ENCODE results near the gene STIMATE.

STIMATE gene

GRCh38 chr3:52791366-52791765 is 106.0 kb downstream of the STIMATE start:
- Histone ChIP-seq H3K36me3 (ENCODE audit: control insufficient read depth in 5 of 5, insufficient read depth in 5 of 5, low read length in 5 of 5) (no peaks in the 10 kb centered on the region), H3K9ac (ENCODE audit: low read length in 5 of 5) (no peak overlapping the region), H3K4me3 (ENCODE audit: low read depth in 1 of 5, low read length in 5 of 5) (no peak overlapping the region), H3K27ac (ENCODE audit: low read depth, low read length) (no peak overlapping the region), H3K4me1 (ENCODE audit: control insufficient read depth in 5 of 5, insufficient read depth in 5 of 5, low read length in 5 of 5) (peaks cover 0 to 9% (median 6%) of the 10 kb centered on the region in 5 donors), H3K9me3 (ENCODE audit: control insufficient read depth in 5 of 5, low read length in 5 of 5) (no peaks in the 10 kb centered on the region), H3K27me3 (ENCODE audit: control insufficient read depth in 5 of 5, insufficient read depth in 4 of 5, low read length in 5 of 5) (peaks cover 0 to 4% (median 2%) of the 10 kb centered on the region in 5 donors)

DNA sequence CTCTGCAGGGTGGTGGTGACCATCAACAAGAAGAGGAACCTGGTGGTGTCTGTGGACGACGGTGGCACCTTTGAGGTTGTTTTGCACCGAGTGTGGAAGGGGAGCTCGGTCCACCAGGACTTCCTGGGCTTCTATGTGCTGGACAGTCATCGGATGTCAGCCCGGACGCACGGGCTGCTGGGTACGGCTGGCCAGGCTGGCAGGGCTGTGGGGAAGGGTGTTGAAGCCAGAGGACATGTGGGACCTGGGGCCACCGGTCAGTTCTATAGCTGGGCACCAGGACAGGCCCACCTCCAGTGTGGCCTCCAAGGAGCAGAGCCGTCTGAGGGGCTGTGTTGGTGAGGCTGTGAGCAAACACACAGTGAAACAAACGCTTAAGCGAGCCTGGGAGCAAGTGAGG is 106.6 kb downstream of the STIMATE start:
- H3K9me3 ChIP-seq (ENCODE audit: control insufficient read depth in 5 of 5, low read length in 5 of 5) = no peaks in the 10 kb centered on the region
- no peaks in the 10 kb centered on the region for H3K36me3 ChIP-seq (ENCODE audit: control insufficient read depth in 5 of 5, insufficient read depth in 5 of 5, low read length in 5 of 5)
- H3K27me3 ChIP-seq (ENCODE audit: control insufficient read depth in 5 of 5, insufficient read depth in 4 of 5, low read length in 5 of 5) = peaks cover 0 to 4% (median 2%) of the 10 kb centered on the region in 5 donors
- no peak overlapping the region for H3K4me3 ChIP-seq (ENCODE audit: low read depth in 1 of 5, low read length in 5 of 5)
- no peak overlapping the region for H3K27ac ChIP-seq (ENCODE audit: low read depth, low read length)
- peaks cover 0 to 9% (median 6%) of the 10 kb centered on the region in 5 donors for H3K4me1 ChIP-seq (ENCODE audit: control insufficient read depth in 5 of 5, insufficient read depth in 5 of 5, low read length in 5 of 5)
- no peak overlapping the region for H3K9ac ChIP-seq (ENCODE audit: low read length in 5 of 5)

GRCh38 chr3:52790337-52790736 is 107.0 kb downstream of the STIMATE start:
- H3K4me3 ChIP-seq (ENCODE audit: low read depth in 1 of 5, low read length in 5 of 5) = no peak overlapping the region
- no peak overlapping the region for H3K9ac ChIP-seq (ENCODE audit: low read length in 5 of 5)
- no peaks in the 10 kb centered on the region for H3K9me3 ChIP-seq (ENCODE audit: control insufficient read depth in 5 of 5, low read length in 5 of 5)
- H3K27me3 ChIP-seq (ENCODE audit: control insufficient read depth in 5 of 5, insufficient read depth in 4 of 5, low read length in 5 of 5) = peaks cover 0 to 4% (median 2%) of the 10 kb centered on the region in 5 donors
- H3K4me1 ChIP-seq (ENCODE audit: control insufficient read depth in 5 of 5, insufficient read depth in 5 of 5, low read length in 5 of 5) = peaks cover 0 to 9% (median 6%) of the 10 kb centered on the region in 5 donors
- H3K27ac ChIP-seq (ENCODE audit: low read depth, low read length) = no peak overlapping the region
- H3K36me3 ChIP-seq (ENCODE audit: control insufficient read depth in 5 of 5, insufficient read depth in 5 of 5, low read length in 5 of 5) = no peaks in the 10 kb centered on the region

DNA sequence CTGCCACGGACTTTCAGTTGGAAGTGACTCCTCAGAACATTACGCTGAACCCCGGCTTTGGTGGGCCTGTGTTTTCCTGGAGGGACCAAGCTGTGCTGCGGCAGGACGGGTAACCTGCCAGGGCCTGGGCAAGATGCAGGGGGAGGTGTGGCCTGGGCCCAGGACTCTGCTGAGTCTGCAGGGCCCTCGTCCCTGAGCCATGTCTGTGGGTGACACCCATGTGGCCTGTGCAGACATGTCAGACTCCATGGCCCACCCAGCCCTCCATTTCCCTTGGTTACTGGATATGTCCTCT is 107.7 kb downstream of the STIMATE start:
- no peak overlapping the region for H3K27ac ChIP-seq (ENCODE audit: low read depth, low read length)
- H3K36me3 ChIP-seq (ENCODE audit: control insufficient read depth in 5 of 5, insufficient read depth in 5 of 5, low read length in 5 of 5) = no peaks in the 10 kb centered on the region
- H3K27me3 ChIP-seq (ENCODE audit: control insufficient read depth in 5 of 5, insufficient read depth in 4 of 5, low read length in 5 of 5) = peaks cover 0 to 4% (median 2%) of the 10 kb centered on the region in 5 donors
- H3K9ac ChIP-seq (ENCODE audit: low read length in 5 of 5) = no peak overlapping the region
- no peak overlapping the region for H3K4me3 ChIP-seq (ENCODE audit: low read depth in 1 of 5, low read length in 5 of 5)
- no peaks in the 10 kb centered on the region for H3K9me3 ChIP-seq (ENCODE audit: control insufficient read depth in 5 of 5, low read length in 5 of 5)
- H3K4me1 ChIP-seq (ENCODE audit: control insufficient read depth in 5 of 5, insufficient read depth in 5 of 5, low read length in 5 of 5) = peaks cover 0 to 9% (median 6%) of the 10 kb centered on the region in 5 donors

GRCh38 chr3:52788890-52789745 is 108.2 kb downstream of the STIMATE start:
- no peak overlapping the region for H3K9ac ChIP-seq (ENCODE audit: low read length in 5 of 5)
- H3K4me1 ChIP-seq (ENCODE audit: control insufficient read depth in 5 of 5, insufficient read depth in 5 of 5, low read length in 5 of 5) = peaks cover 0 to 9% (median 6%) of the 10 kb centered on the region in 5 donors
- no peak overlapping the region for H3K4me3 ChIP-seq (ENCODE audit: low read depth in 1 of 5, low read length in 5 of 5)
- peaks cover 0 to 4% (median 2%) of the 10 kb centered on the region in 5 donors for H3K27me3 ChIP-seq (ENCODE audit: control insufficient read depth in 5 of 5, insufficient read depth in 4 of 5, low read length in 5 of 5)
- H3K27ac ChIP-seq (ENCODE audit: low read depth, low read length) = no peak overlapping the region
- H3K9me3 ChIP-seq (ENCODE audit: control insufficient read depth in 5 of 5, low read length in 5 of 5) = no peaks in the 10 kb centered on the region
- H3K36me3 ChIP-seq (ENCODE audit: control insufficient read depth in 5 of 5, insufficient read depth in 5 of 5, low read length in 5 of 5) = no peaks in the 10 kb centered on the region

DNA sequence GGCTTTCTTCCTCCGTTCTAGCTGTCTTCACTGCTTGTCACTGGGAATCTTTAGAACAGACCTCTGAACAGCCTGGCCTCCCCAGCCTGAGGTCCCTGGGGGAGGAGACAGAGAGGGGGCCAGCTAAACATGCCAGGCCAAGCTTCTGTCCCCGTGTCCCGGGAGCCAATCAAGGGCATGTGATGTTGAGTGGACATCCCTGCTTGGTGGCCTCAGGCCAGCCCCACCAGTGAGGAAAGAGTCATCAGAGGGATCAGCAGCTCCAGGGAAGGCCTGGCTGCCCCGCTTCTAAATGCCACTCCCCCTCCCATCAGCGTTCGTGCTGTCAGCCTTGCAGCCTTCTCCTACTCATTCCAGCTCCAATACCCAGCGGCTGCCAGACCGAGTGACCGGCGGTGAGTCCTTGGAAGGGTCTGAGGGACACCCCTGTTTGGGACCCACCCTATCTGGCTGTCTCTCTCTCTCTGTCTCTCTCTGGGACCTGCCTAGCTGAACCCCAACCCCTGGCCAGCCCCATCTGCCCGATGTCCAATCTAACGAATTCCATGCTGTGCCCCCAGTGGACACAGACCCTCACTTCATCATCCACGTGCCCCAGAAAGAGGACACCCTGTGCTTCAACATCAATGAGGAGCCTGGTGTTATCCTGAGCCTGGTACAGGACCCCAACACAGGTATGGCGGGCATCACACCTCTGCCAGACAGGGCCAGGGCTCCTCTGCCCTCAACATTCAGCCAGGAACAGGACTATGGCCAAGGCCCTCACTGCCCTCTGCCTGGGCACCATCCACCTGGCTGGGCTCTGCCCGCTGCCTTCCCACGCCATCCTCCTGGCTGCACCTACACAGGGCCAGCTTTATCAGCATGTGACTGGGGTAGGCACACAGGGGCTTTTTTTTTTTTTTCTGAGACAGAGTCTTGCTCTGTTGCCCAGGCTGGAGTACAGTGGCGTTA is 109.4 kb downstream of the STIMATE start:
- Histone ChIP-seq H3K27ac (ENCODE audit: low read depth, low read length) (no peak overlapping the region), H3K36me3 (ENCODE audit: control insufficient read depth in 5 of 5, insufficient read depth in 5 of 5, low read length in 5 of 5) (no peaks in the 10 kb centered on the region), H3K9me3 (ENCODE audit: control insufficient read depth in 5 of 5, low read length in 5 of 5) (no peaks in the 10 kb centered on the region), H3K9ac (ENCODE audit: low read length in 5 of 5) (no peak overlapping the region), H3K4me1 (ENCODE audit: control insufficient read depth in 5 of 5, insufficient read depth in 5 of 5, low read length in 5 of 5) (peaks cover 0 to 9% (median 6%) of the 10 kb centered on the region in 5 donors), H3K27me3 (ENCODE audit: control insufficient read depth in 5 of 5, insufficient read depth in 4 of 5, low read length in 5 of 5) (peaks cover 0 to 7% (median 4%) of the 10 kb centered on the region in 5 donors), H3K4me3 (ENCODE audit: low read depth in 1 of 5, low read length in 5 of 5) (no peak overlapping the region)

GRCh38 chr3:52787246-52787645 is 110.1 kb downstream of the STIMATE start:
- H3K36me3 ChIP-seq (ENCODE audit: control insufficient read depth in 5 of 5, insufficient read depth in 5 of 5, low read length in 5 of 5) = no peaks in the 10 kb centered on the region

More at GRCh38 chr3:52787246-52787645, 110.1 kb downstream of the STIMATE start:
- Histone ChIP-seq H3K27ac (ENCODE audit: low read depth, low read length) (no peak overlapping the region), H3K9me3 (ENCODE audit: control insufficient read depth in 5 of 5, low read length in 5 of 5) (no peaks in the 10 kb centered on the region), H3K4me1 (ENCODE audit: control insufficient read depth in 5 of 5, insufficient read depth in 5 of 5, low read length in 5 of 5) (peaks cover 0 to 9% (median 6%) of the 10 kb centered on the region in 5 donors), H3K4me3 (ENCODE audit: low read depth in 1 of 5, low read length in 5 of 5) (no peak overlapping the region), H3K9ac (ENCODE audit: low read length in 5 of 5) (no peak overlapping the region), H3K27me3 (ENCODE audit: control insufficient read depth in 5 of 5, insufficient read depth in 4 of 5, low read length in 5 of 5) (peaks cover 0 to 10% (median 8%) of the 10 kb centered on the region in 5 donors)

Measured in subcutaneous abdominal adipose tissue (tissue), 5 donors.